Measurements from ENCODE around the gene HOXB6. TPM values are rescaled to one million over a fixed set of nuclear protein-coding genes. Genes with fewer than 3 reads are reported as not detected.
A peak's percentile ranks its signal among the peaks of the same experiment; 100 is the strongest.

HOXB6 gene
- polyA plus RNA-seq, 3 donors from 2014 or later = not detected

GRCh38 chr17:48576479-48577309 lies 28.1 kb downstream of the HOXB6 start:
- peak overlapping the region; percentile 83 to 90 (median 87) for H3K4me3 Mint-ChIP-seq
- DNase-seq = no peak
- H3K36me3 Mint-ChIP-seq = peaks cover 0 to 7% (median 3%) of the 10 kb centered on the region in 3 donors
- no peaks in the 10 kb centered on the region for H3K9me3 Mint-ChIP-seq
- peaks cover 53 to 82% of the 10 kb centered on the region in 2 donors for H3K4me1 Mint-ChIP-seq
- peaks cover 14 to 24% (median 19%) of the 10 kb centered on the region in 3 donors for H3K27me3 Mint-ChIP-seq (ENCODE audit: low read depth in 3 of 3)
- H3K27ac Mint-ChIP-seq = peak overlapping the region in 2 of 6 donors; percentile 59 to 72

DNA sequence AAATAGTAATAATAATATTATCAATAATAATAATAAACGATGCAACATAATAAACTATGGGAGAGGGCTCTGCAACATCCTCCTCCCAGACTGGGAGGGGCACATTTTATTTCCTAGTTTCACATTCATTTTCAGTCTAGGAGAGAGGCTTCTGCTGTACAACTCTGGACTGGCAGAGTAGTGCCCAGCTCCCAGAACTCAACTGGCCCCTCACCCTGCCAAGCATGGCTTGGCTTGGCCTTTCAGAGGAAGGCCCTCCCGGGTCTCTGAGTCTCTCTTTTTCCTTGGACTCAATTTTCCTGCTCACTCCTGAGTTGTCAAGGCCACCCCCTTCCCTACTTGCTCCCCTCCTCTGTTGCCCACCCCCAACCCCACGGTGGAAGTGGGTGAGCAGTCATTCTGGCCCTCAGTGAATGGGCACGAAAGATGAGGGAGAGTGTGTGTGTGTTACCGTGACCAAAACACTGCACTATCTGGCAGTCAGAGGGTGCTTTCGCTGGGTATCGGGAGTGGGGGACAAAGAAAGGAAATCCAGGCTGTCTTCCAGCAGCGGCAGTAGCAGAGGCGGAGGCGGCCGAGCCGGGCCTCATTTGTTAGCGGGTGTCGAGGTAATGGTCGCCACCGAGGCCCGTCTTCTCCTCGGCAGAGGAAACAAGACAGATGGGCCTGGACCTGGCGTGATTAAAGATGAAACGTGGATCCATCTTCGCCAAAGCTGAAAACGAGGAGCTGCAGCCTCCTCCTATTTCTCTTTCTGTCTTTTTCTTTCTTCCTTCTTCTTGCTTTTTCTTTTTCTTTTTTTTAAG lies 28.9 kb downstream of the HOXB6 start:
- H3K27ac Mint-ChIP-seq = peak overlapping the region in 4 of 6 donors; percentile 24 to 63 (median 36)
- peak overlapping the region; percentile 61 to 71 (median 66) for H3K4me3 Mint-ChIP-seq
- H3K4me1 Mint-ChIP-seq = peaks cover 50 to 74% of the 10 kb centered on the region in 2 donors
- peaks cover 0 to 9% (median 7%) of the 10 kb centered on the region in 3 donors for H3K36me3 Mint-ChIP-seq
- H3K9me3 Mint-ChIP-seq = no peaks in the 10 kb centered on the region
- peaks cover 11 to 19% (median 16%) of the 10 kb centered on the region in 3 donors for H3K27me3 Mint-ChIP-seq (ENCODE audit: low read depth in 3 of 3)
- DNase-seq = no peak

DNA sequence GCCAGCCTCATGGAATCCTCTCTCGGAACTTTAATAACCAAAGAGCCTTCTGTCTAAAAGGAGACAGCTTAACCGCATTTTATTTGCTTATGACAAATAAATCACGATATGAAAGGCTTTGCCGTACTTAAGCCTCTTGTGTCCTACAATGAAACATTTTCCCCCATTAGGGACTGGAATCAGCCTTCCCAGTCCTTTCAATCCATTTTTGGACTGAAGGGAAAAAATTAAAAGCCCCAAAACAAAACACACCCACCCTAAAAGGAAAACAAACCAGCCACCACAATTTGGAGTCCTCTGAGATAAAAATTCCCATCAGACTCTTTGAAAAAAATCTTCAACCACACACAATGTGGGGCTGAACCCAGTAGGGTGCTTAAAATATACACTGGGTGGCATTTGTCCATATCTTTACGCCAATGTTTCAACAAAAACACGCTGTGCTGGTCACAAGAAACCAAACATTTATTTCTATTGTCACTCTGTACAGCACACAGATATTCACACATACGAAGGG lies 29.7 kb downstream of the HOXB6 start:
- no peaks in the 10 kb centered on the region for H3K9me3 Mint-ChIP-seq
- H3K4me3 Mint-ChIP-seq = peak overlapping the region in 1 of 5 donors; percentile 33
- peak overlapping the region in 2 of 6 donors; percentile 7 to 31 for H3K27ac Mint-ChIP-seq
- peaks cover 0 to 7% (median 7%) of the 10 kb centered on the region in 3 donors for H3K36me3 Mint-ChIP-seq
- H3K4me1 Mint-ChIP-seq = peaks cover 50 to 73% of the 10 kb centered on the region in 2 donors
- H3K27me3 Mint-ChIP-seq (ENCODE audit: low read depth in 3 of 3) = peaks cover 11 to 14% (median 13%) of the 10 kb centered on the region in 3 donors
- no peak for DNase-seq

DNA sequence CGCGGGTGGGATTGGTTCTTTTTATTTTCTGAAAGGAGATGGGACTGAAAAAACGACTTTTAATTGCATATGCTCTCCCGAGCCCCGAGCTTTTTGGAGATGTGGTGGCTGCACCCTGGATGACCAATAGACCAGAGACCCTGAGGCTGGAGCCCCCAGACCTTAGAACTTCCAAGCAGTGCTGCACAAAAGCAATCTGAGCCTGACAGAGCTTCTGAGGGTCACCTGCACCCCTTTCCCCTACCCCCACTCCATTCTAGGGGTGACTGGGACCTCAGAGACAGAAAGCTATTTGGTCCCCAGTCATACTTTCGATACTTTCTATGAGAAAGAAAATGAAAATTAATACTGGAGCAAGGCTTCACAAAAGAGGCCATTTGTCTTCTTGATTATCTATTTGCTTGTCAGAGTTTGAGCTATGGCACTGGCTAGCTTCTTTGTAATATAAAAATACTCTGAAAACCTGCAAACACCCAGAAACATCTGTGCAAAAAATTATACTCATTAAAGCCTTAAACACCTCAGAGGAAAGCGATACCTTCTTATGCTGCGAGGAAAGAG lies 30.2 kb downstream of the HOXB6 start:
- peaks cover 0 to 10% (median 7%) of the 10 kb centered on the region in 3 donors for H3K36me3 Mint-ChIP-seq
- H3K9me3 Mint-ChIP-seq = no peaks in the 10 kb centered on the region
- H3K27me3 Mint-ChIP-seq (ENCODE audit: low read depth in 3 of 3) = peaks cover 8 to 11% (median 9%) of the 10 kb centered on the region in 3 donors
- H3K27ac Mint-ChIP-seq = peak overlapping the region in 1 of 6 donors; percentile 7
- H3K4me1 Mint-ChIP-seq = peaks cover 48 to 68% of the 10 kb centered on the region in 2 donors
- no peak for DNase-seq
- peak overlapping the region in 1 of 5 donors; percentile 45 for H3K4me3 Mint-ChIP-seq

DNA sequence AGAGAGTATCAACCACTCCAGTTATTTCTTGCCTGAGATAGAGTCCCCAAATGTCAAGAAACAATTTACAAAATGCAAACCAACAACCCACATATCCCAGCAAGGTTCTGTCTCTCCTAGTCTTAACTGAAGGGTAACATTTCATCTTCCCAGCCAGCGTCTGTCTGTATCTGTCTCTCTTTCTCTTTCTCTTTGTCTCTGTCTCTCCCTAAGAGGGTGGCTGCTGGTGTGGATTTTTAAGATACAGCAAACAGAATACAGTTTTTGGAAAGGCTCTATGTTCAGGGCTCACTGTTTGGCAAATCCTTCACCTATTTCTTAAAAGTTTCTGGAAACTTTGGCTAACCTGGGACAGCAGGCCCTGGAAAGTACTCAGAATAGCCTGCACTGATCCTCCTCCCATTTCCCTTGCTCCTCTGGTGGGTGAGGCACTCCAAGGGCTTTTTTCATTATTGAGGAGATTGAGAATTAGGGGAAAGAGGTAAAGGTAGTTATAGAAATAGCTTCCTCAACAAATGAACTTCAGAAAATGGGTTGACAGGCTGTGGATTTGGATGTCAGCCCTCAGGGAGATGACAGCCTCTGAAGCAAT lies 32.9 kb downstream of the HOXB6 start:
- Mint-ChIP-seq H3K27ac (peak overlapping the region in 2 of 6 donors; percentile 18 to 52), H3K36me3 (peaks cover 0 to 17% (median 7%) of the 10 kb centered on the region in 3 donors), H3K4me1 (peaks cover 26 to 42% of the 10 kb centered on the region in 2 donors), H3K9me3 (no peaks in the 10 kb centered on the region), H3K4me3 (no peak overlapping the region), H3K27me3 (ENCODE audit: low read depth in 3 of 3) (peaks cover 0 to 4% (median 0%) of the 10 kb centered on the region in 3 donors)
- DNase-seq = no peak

DNA sequence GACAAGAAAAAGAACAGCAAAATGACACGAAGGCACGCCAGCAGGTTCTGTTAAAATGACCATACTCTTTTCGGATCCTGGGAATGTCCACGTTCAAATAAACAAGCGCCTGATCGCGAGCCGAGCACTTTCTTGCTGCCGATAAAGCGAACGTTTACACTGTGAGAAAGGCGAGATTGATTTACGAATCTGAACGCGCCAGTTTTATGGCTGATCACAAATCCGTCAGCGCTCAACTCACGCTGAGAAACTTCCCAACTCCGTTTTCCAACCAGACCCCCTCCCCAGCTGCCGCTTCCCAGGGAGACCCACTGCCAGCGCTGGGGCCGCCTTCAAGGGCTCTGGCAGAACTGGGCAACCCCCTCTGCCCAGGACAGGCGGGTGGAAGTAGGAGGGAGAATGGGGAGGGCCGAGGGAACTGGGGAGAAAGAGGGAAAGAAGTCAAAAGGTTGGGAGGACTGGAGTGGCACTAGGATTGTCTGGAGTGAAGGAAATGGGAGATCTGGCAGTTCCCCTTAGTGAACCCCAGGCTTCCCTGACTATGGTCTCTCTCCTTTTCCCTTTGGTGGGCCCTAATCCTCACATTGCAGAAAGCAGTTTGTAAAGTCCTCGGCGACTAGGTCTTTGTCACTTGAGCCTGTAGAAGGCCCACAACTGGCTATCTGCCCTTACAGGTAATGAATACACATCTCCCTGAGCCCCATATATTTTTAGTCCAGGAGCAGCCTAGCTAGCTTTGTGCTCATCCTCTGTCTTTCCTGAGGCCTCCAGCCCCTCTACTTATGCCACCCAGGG lies 33.6 kb downstream of the HOXB6 start:
- H3K4me3 Mint-ChIP-seq = no peak overlapping the region
- DNase-seq = no peak
- peaks cover 23 to 36% of the 10 kb centered on the region in 2 donors for H3K4me1 Mint-ChIP-seq
- no peaks in the 10 kb centered on the region for H3K9me3 Mint-ChIP-seq
- H3K27ac Mint-ChIP-seq = peak overlapping the region in 2 of 6 donors; percentile 18 to 52
- H3K27me3 Mint-ChIP-seq (ENCODE audit: low read depth in 3 of 3) = peaks cover 0 to 4% (median 0%) of the 10 kb centered on the region in 3 donors
- peaks cover 0 to 17% (median 7%) of the 10 kb centered on the region in 3 donors for H3K36me3 Mint-ChIP-seq

- Mint-ChIP-seq H3K27me3 (ENCODE audit: low read depth in 3 of 3) (peaks cover 0 to 3% (median 0%) of the 10 kb centered on the region in 3 donors), H3K36me3 (peaks cover 0 to 17% (median 7%) of the 10 kb centered on the region in 3 donors), H3K27ac (no peak overlapping the region), H3K4me1 (peaks cover 18 to 29% of the 10 kb centered on the region in 2 donors), H3K4me3 (no peak overlapping the region), H3K9me3 (no peaks in the 10 kb centered on the region)
- DNase-seq = no peak
Observed at GRCh38 chr17:48570325-48571023, 34.3 kb downstream of the HOXB6 start.

GRCh38 chr17:48569674-48570324 lies 35.0 kb downstream of the HOXB6 start:
- H3K36me3 Mint-ChIP-seq = peaks cover 0 to 19% (median 7%) of the 10 kb centered on the region in 3 donors
- H3K9me3 Mint-ChIP-seq = no peaks in the 10 kb centered on the region
- H3K27me3 Mint-ChIP-seq (ENCODE audit: low read depth in 3 of 3) = peaks cover under 1 to 3% (median under 1%) of the 10 kb centered on the region in 3 donors
- no peak overlapping the region for H3K4me3 Mint-ChIP-seq
- H3K4me1 Mint-ChIP-seq = peaks cover 18 to 22% of the 10 kb centered on the region in 2 donors
- H3K27ac Mint-ChIP-seq = no peak overlapping the region
- DNase-seq = no peak

DNA sequence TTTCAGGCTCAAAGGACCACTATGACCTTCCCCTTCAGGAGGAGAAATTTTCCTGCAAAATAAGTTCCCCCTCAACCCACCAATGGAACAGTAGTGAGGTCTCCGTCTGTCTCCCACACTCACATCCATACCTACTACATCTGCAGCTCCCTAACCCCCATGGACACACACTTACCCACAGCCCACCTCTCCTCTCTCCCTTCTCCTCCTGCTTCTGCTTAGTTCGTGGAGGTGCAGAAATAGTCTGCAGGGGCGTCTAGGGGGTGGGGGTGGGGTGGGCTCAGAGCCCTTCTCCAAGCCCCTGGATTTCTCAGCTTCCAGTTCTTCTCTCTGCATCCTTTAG lies 35.6 kb downstream of the HOXB6 start:
- H3K27ac Mint-ChIP-seq = no peak overlapping the region
- H3K4me3 Mint-ChIP-seq = no peak overlapping the region
- no peaks in the 10 kb centered on the region for H3K9me3 Mint-ChIP-seq

DNA sequence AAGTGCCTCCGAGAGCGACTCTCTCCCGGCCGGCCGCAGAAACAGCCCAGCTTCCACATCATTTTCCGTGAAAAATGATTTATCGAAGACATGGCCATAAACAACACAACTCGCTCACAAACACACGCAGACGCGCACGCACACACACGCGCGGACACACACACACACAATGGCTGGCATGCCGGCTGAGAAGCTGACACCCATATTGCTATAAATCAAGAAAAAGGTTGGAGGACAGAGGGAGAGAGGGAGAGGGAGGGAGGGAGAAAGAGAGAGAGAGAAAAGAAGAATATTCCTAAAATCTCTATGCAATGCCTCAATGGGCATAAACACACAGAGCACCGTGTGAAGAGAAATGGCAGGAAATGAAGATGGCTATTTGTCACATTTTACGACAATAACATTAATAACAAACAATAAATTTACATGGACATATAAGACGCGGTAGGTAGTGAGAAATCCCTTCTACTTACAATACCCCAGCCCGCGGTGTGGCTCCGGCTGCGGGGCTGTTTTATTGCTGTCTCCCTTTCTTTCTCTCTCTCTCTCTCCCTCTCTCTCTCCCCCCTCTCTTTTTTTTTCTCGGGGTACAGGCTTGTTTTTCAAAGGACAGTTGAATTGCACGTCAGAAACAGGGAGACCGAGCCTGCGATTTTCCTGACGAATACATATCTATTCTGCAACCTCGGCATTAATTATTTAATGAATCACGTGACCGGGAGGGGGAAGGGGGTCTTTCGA lies 36.1 kb downstream of the HOXB6 start:
- DNase-seq = no peak
- Mint-ChIP-seq H3K4me1 (peaks cover 11 to 13% of the 10 kb centered on the region in 2 donors), H3K4me3 (no peak overlapping the region)

More for the DNA sequence above, 35.6 kb downstream of the HOXB6 start:
- peaks cover 0 to 22% (median 7%) of the 10 kb centered on the region in 3 donors for H3K36me3 Mint-ChIP-seq
- no peak for DNase-seq
- peaks cover 2 to 5% (median 4%) of the 10 kb centered on the region in 3 donors for H3K27me3 Mint-ChIP-seq (ENCODE audit: low read depth in 3 of 3)
- H3K4me1 Mint-ChIP-seq = peaks cover 14 to 16% of the 10 kb centered on the region in 2 donors

More for the DNA sequence above, 36.1 kb downstream of the HOXB6 start:
- Mint-ChIP-seq H3K27me3 (ENCODE audit: low read depth in 3 of 3) (peaks cover 2 to 5% (median 4%) of the 10 kb centered on the region in 3 donors), H3K9me3 (no peaks in the 10 kb centered on the region), H3K36me3 (peaks cover 0 to 22% (median 7%) of the 10 kb centered on the region in 3 donors), H3K27ac (no peak overlapping the region)

All from immature natural killer cell (primary cell).